ENCODE results near the gene WDR91.

- TF ChIP-seq EZH2 (IDR thresholded peaks at IDR 0.05; ENCODE audit: insufficient read depth, low read length) (no peak), CTCF (IDR thresholded peaks at IDR 0.05; ENCODE audit: insufficient read depth, low read depth, low read length) (no peak)
Observed at GRCh38 chr7:135231686-135232085, 20.4 kb upstream of the WDR91 start.

Data from astrocyte (in vitro differentiated cells and primary cell).